ENCODE results near the gene CLN3. TPM values are rescaled to one million over a fixed set of nuclear protein-coding genes. Genes with fewer than 3 reads are reported as not detected.
"Not testable (repeated sequence)": the region's sequence is repeated elsewhere in the genome, so short reads cannot be mapped to it uniquely, and the experiment has no call there.

Gene CLN3
- total and polyA plus RNA-seq, 8 donors, result 6.9 to 25.9 (median 11.0) TPM

- ATAC-seq (no peak), FAIRE-seq (no peak), DNase-seq (no peak)
- Histone ChIP-seq H3K27ac (peak overlapping the region in 3 of 4 donors; percentile 35 to 80 (median 66)), H3K36me3 (no peaks in the 10 kb centered on the region), H3K4me1 (peaks cover 22 to 48% (median 33%) of the 10 kb centered on the region in 3 donors), H3K27me3 (no peaks in the 10 kb centered on the region), H3K9me3 (no peaks in the 10 kb centered on the region), H3K4me3 (no peak overlapping the region)
- TF ChIP-seq CTCF (IDR thresholded peaks at IDR 0.05), result no peak
- intact Hi-C loops (cut with DNase I), result no loop called here
Observed at GRCh38 chr16:28529124-28529523, 37.2 kb upstream of the CLN3 start.

GRCh38 chr16:28528463-28528867 lies 36.6 kb upstream of the CLN3 start:
- ATAC-seq (peak; percentile 67 to 79 (median 76)), DNase-seq (peak in 5 of 6 donors; percentile 68 to 89 (median 74)), FAIRE-seq (no peak)
- 21 to 27% methylated on average over 5 of the region's 5 CpGs for WGBS, 2 donors
- TF ChIP-seq CTCF (IDR thresholded peaks at IDR 0.05), result no peak
- Histone ChIP-seq H3K36me3 (no peaks in the 10 kb centered on the region), H3K4me1 (peaks cover 22 to 45% (median 33%) of the 10 kb centered on the region in 3 donors), H3K27ac (peak overlapping the region in 3 of 4 donors; percentile 35 to 80 (median 66)), H3K27me3 (no peaks in the 10 kb centered on the region), H3K4me3 (no peak overlapping the region), H3K9me3 (no peaks in the 10 kb centered on the region)
- intact Hi-C loops (cut with DNase I), result no loop called here

- intact Hi-C loops (cut with DNase I), result no loop called here
- Histone ChIP-seq H3K36me3 (no peaks in the 10 kb centered on the region), H3K27ac (peak overlapping the region in 3 of 4 donors; percentile 46 to 80 (median 66)), H3K9me3 (no peaks in the 10 kb centered on the region), H3K27me3 (no peaks in the 10 kb centered on the region), H3K4me3 (no peak overlapping the region), H3K4me1 (peaks cover 22 to 41% (median 33%) of the 10 kb centered on the region in 3 donors)
- DNase-seq (no peak), ATAC-seq (no peak), FAIRE-seq (no peak)
- no peak for TF ChIP-seq CTCF (IDR thresholded peaks at IDR 0.05)
- 37 to 47% methylated on average over 5 of the region's 5 CpGs for WGBS, 2 donors
Observed at GRCh38 chr16:28527985-28528384, 36.1 kb upstream of the CLN3 start.

GRCh38 chr16:28527100-28527785 lies 35.4 kb upstream of the CLN3 start:
- H3K36me3 ChIP-seq; FAIRE-seq; H3K9me3 ChIP-seq; ATAC-seq; DNase-seq; H3K27me3 ChIP-seq; H3K4me3 ChIP-seq; intact Hi-C loops (cut with DNase I): not testable (repeated sequence)
- Histone ChIP-seq H3K4me1 (peaks cover 22 to 34% (median 33%) of the 10 kb centered on the region in 3 donors), H3K27ac (peak overlapping the region in 3 of 4 donors; percentile 13 to 80 (median 66))
- WGBS, 2 donors, result 82 to 84% methylated on average over 7 of the region's 7 CpGs

GRCh38 chr16:28526201-28527099 lies 34.6 kb upstream of the CLN3 start:
- ATAC-seq, result peak; percentile 39 to 75 (median 55)

More at GRCh38 chr16:28526201-28527099, 34.6 kb upstream of the CLN3 start:
- Histone ChIP-seq H3K27me3 (no peaks in the 10 kb centered on the region), H3K4me3 (no peak overlapping the region), H3K27ac (peak overlapping the region; percentile 11 to 80 (median 40)), H3K36me3 (no peaks in the 10 kb centered on the region), H3K4me1 (peaks cover 16 to 28% (median 27%) of the 10 kb centered on the region in 3 donors), H3K9me3 (no peaks in the 10 kb centered on the region)
- DNase-seq (peak in 4 of 6 donors; percentile 41 to 76 (median 63)), FAIRE-seq (no peak)
- TF ChIP-seq CTCF (IDR thresholded peaks at IDR 0.05), result no peak
- intact Hi-C loops (cut with DNase I), result no loop called here
- WGBS, 2 donors, result 52 to 58% methylated on average over 11 of the region's 11 CpGs

Measured in pancreas (tissue), 10 donors.